Lung (tissue), 12 donors: ENCODE data around the gene RRP1. TPM values are rescaled to one million over a fixed set of nuclear protein-coding genes. Genes with fewer than 3 reads are reported as not detected.

Experiments used
- ATAC-seq: fragments of 200-7000 bp; cut with Tn5 transposase; one replicate; pipeline ENCODE4 v1.9.1; 2020; ENCODE audit warnings: moderate number of reproducible peaks; ENCODE audit not compliant: insufficient read depth, low FRiP score
- DNase-seq, 3 donors: peaks; one replicate each; pipeline ENCODE4 v3.0.0-alpha.2; 2013 to 2017
- H3K27ac ChIP-seq, 2 donors: one replicate each; pipeline ENCODE4 v1.5.1; 2013; ENCODE audit warnings: mild to moderate bottlenecking in 2 of 2, moderate library complexity in 2 of 2, control low read depth in 1 of 2, inconsistent platforms in 1 of 2, low read depth in 1 of 2, low read length in 1 of 2
- H3K27me3 ChIP-seq, 3 donors: one replicate each; pipeline ENCODE4 v1.5.1; 2013; ENCODE audit warnings: low read length in 2 of 3; ENCODE audit not compliant: control insufficient read depth in 3 of 3, insufficient read depth in 3 of 3
- H3K36me3 ChIP-seq, 4 donors: one replicate each; pipeline ENCODE4 v1.5.1; 2013; ENCODE audit warnings: low read length in 4 of 4, mild to moderate bottlenecking in 1 of 4, moderate library complexity in 1 of 4; ENCODE audit not compliant: control insufficient read depth in 4 of 4, insufficient read depth in 4 of 4
- H3K4me1 ChIP-seq, 5 donors: one replicate each; pipeline ENCODE4 v1.5.1; 2013; ENCODE audit warnings: low read length in 5 of 5, mild to moderate bottlenecking in 2 of 5, moderate library complexity in 1 of 5; ENCODE audit not compliant: control insufficient read depth in 5 of 5, insufficient read depth in 5 of 5
- H3K4me3 ChIP-seq: one replicate; pipeline ENCODE4 v1.5.1; 2013; ENCODE audit warnings: mild to moderate bottlenecking, control low read depth, moderate library complexity
- H3K9ac ChIP-seq, 2 donors: one replicate each; pipeline ENCODE4 v1.5.1; 2013; ENCODE audit warnings: low read length in 2 of 2, control low read depth in 1 of 2; ENCODE audit not compliant: insufficient read depth in 1 of 2
- H3K9me3 ChIP-seq, 4 donors: one replicate each; pipeline ENCODE4 v1.5.1; 2013; ENCODE audit warnings: low read length in 3 of 4, mild to moderate bottlenecking in 1 of 4, moderate library complexity in 1 of 4; ENCODE audit not compliant: control insufficient read depth in 4 of 4, insufficient read depth in 3 of 4
- CTCF ChIP-seq: IDR thresholded peaks from 2 replicates; pipeline ENCODE4 v1.5.1; 2012; ENCODE audit warnings: mild to moderate bottlenecking; ENCODE audit errors: control extremely low read depth, extremely low read depth
- WGBS, 2 donors: extraction: QIAGEN DNeasy Blood & Tissue Kit; methylation state at CpG; one replicate each; pipeline ENCODE4 v1.1.7; 2013; 5-methylcytosine and 5-hydroxymethylcytosine counted together
- polyA plus RNA-seq, 2 donors: library from polyadenylated mRNA; stranded (reverse); fragments of 200-250 nt; gene quantifications; one replicate each; pipeline ENCODE4 v1.2.1, GENCODE V29; 2013
- total RNA-seq, 2 donors: library from RNA; depleted of rRNA in 1 of 2; stranded (reverse); fragments of >200 nt in 1 of 2; gene quantifications; one replicate each; pipeline ENCODE4 v1.2.1, GENCODE V29; 2014 to 2021
- donor health status: control.
- donor health status: control.
- donor health status: Bipolar disorder and iron deficiency.
- donor health status: healthy.
- donor health status: DM: yes; HTN: yes; CAD: no.

RRP1 gene
- total and polyA plus RNA-seq, 4 donors = 15.8 to 26.7 (median 19.5) TPM

- H3K4me3 ChIP-seq = no peak overlapping the region
- H3K27me3 ChIP-seq = no peaks in the 10 kb centered on the region
- DNase-seq (no peak), ATAC-seq (no peak)
- TF ChIP-seq CTCF = no peak
- no peak overlapping the region for H3K9ac ChIP-seq
- H3K9me3 ChIP-seq = no peaks in the 10 kb centered on the region
- peaks cover 15 to 85% (median 32%) of the 10 kb centered on the region in 4 donors for H3K36me3 ChIP-seq
- WGBS, 2 donors = 97 to 98% methylated on average over 17 of the region's 17 CpGs
- H3K4me1 ChIP-seq = no peaks in the 10 kb centered on the region
- no peak overlapping the region for H3K27ac ChIP-seq
These were observed 10.7 kb downstream of the RRP1 start for GRCh38 chr21:43800124-43800523.

- no peaks in the 10 kb centered on the region for H3K4me1 ChIP-seq
- H3K4me3 ChIP-seq = no peak overlapping the region
- TF ChIP-seq CTCF = no peak
- peaks cover 15 to 83% (median 32%) of the 10 kb centered on the region in 4 donors for H3K36me3 ChIP-seq
- ATAC-seq (no peak), DNase-seq (no peak)
- H3K9ac ChIP-seq = no peak overlapping the region
- no peak overlapping the region for H3K27ac ChIP-seq
- H3K27me3 ChIP-seq = no peaks in the 10 kb centered on the region
- H3K9me3 ChIP-seq = no peaks in the 10 kb centered on the region
- 94 to 96% methylated on average over 14 of the region's 14 CpGs for WGBS, 2 donors
These were observed 11.2 kb downstream of the RRP1 start for GRCh38 chr21:43800566-43800965.

- Histone ChIP-seq H3K9me3 (no peaks in the 10 kb centered on the region), H3K4me1 (no peaks in the 10 kb centered on the region), H3K36me3 (peaks cover 15 to 84% (median 31%) of the 10 kb centered on the region in 4 donors), H3K4me3 (no peak overlapping the region), H3K27me3 (no peaks in the 10 kb centered on the region), H3K27ac (no peak overlapping the region), H3K9ac (no peak overlapping the region)
- ATAC-seq (no peak), DNase-seq (no peak)
- TF ChIP-seq CTCF = no peak
- 94 to 96% methylated on average over 42 of the region's 42 CpGs for WGBS, 2 donors
These were observed 11.8 kb downstream of the RRP1 start for GRCh38 chr21:43801006-43801783.
